ENCODE results near the gene RHOB. TPM values are rescaled to one million over a fixed set of nuclear protein-coding genes. Genes with fewer than 3 reads are reported as not detected.

The RHOB gene
- total and polyA plus RNA-seq, 2 of the 13 experiments (the other 11 are each of a cell fraction or from before 2014, with no cell fraction given) = 192 to 268 TPM

- TF ChIP-seq CREB3 (CRISPR knock-in tag; IDR thresholded peaks at IDR 0.05) (no peak), GABPA (IDR thresholded peaks at IDR 0.05; ENCODE audit: low read depth, low read length) (no peak), GABPA (CRISPR knock-in tag; IDR thresholded peaks at IDR 0.05; ENCODE audit: low read depth) (peak; percentile 57), ZBTB21 (CRISPR knock-in tag; IDR thresholded peaks at IDR 0.05) (no peak), HNRNPH1 (optimal IDR thresholded peaks at IDR 0.05; ENCODE audit: low read depth, low read length) (no peak), SAP130 (CRISPR knock-in tag; IDR thresholded peaks at IDR 0.05; ENCODE audit: low read depth) (0 out of 2 replicates have a peak, but pooled peaks have one; percentile 14), MXD3 (CRISPR knock-in tag; IDR thresholded peaks at IDR 0.05) (0 out of 2 replicates have a peak, but pooled peaks have one; percentile 24), SKIL (CRISPR knock-in tag; IDR thresholded peaks at IDR 0.05; ENCODE audit: borderline replicate concordance) (no peak), DR1 (CRISPR knock-in tag; IDR thresholded peaks at IDR 0.05) (no peak), JARID2 (CRISPR knock-in tag; IDR thresholded peaks at IDR 0.05; ENCODE audit: insufficient replicate concordance) (no peak), SRSF1 (optimal IDR thresholded peaks at IDR 0.05; ENCODE audit: low read depth, low read length) (no peak), ZNF326 (CRISPR knock-in tag; IDR thresholded peaks at IDR 0.05; ENCODE audit: borderline replicate concordance) (no peak), HDAC6 (IDR thresholded peaks at IDR 0.05; ENCODE audit: low read depth, low read length) (no peak), PAWR (CRISPR knock-in tag; IDR thresholded peaks at IDR 0.05; ENCODE audit: borderline replicate concordance) (no peak), RFX5 (IDR thresholded peaks at IDR 0.05; ENCODE audit: low read depth, low read length) (no peak), ZNF335 (CRISPR knock-in tag; IDR thresholded peaks at IDR 0.05) (no peak), ZNF564 (CRISPR knock-in tag; IDR thresholded peaks at IDR 0.05) (no peak), ZMYM4 (CRISPR knock-in tag; IDR thresholded peaks at IDR 0.05) (no peak), ZSCAN21 (CRISPR knock-in tag; IDR thresholded peaks at IDR 0.05; ENCODE audit: borderline replicate concordance) (no peak), PITX1 (CRISPR knock-in tag; IDR thresholded peaks at IDR 0.05) (no peak), BHLHE40 (IDR thresholded peaks at IDR 0.05; ENCODE audit: low read length) (no peak), ETV5 (CRISPR knock-in tag; IDR thresholded peaks at IDR 0.05; ENCODE audit: borderline replicate concordance) (peak; percentile 56; the same call in 1 of the 2 replicates), ZSCAN29 (CRISPR knock-in tag; conservative IDR thresholded peaks at IDR 0.05) (no peak), ZNF431 (CRISPR knock-in tag; IDR thresholded peaks at IDR 0.05; ENCODE audit: borderline replicate concordance, low read depth) (no peak), PHF5A (CRISPR knock-in tag; IDR thresholded peaks at IDR 0.05; ENCODE audit: low read depth, unreplicated experiment) (no peak), ZFX (CRISPR knock-in tag; IDR thresholded peaks at IDR 0.05; ENCODE audit: low read depth) (0 out of 2 replicates have a peak, but pooled peaks have one; percentile 27), ZFY (CRISPR knock-in tag; IDR thresholded peaks at IDR 0.05) (no peak)
Observed at GRCh38 chr2:20424300-20425290, 22.3 kb upstream of the RHOB start (continued).
